Osteocyte (in vitro differentiated cells): ENCODE measurements around the gene CTXN1. TPM values are rescaled to one million over a fixed set of nuclear protein-coding genes. Genes with fewer than 3 reads are reported as not detected.

Source experiments
- DNase-seq: peaks from one replicate; pipeline ENCODE4 v3.0.0; 2021; ENCODE audit warnings: mixed read lengths; ENCODE audit not compliant: unreplicated experiment; ENCODE audit errors: extremely low spot score
- H3K27ac Mint-ChIP-seq: one replicate; pipeline ENCODE4 v1.8.0; 2021; ENCODE audit warnings: mild to moderate bottlenecking, mixed read lengths; ENCODE audit not compliant: unreplicated experiment
- H3K27me3 Mint-ChIP-seq: one replicate; pipeline ENCODE4 v1.8.0; 2021; ENCODE audit warnings: mixed read lengths; ENCODE audit not compliant: unreplicated experiment
- H3K36me3 Mint-ChIP-seq: one replicate; pipeline ENCODE4 v1.8.0; 2021; ENCODE audit warnings: mixed read lengths; ENCODE audit not compliant: unreplicated experiment
- H3K4me1 Mint-ChIP-seq: one replicate; pipeline ENCODE4 v1.8.0; 2021; ENCODE audit warnings: mixed read lengths; ENCODE audit not compliant: unreplicated experiment
- H3K4me3 Mint-ChIP-seq: one replicate; pipeline ENCODE4 v1.8.0; 2021; ENCODE audit warnings: mild to moderate bottlenecking, moderate library complexity, mixed read lengths; ENCODE audit not compliant: unreplicated experiment
- H3K9me3 Mint-ChIP-seq: one replicate; pipeline ENCODE4 v1.8.0; 2021; ENCODE audit warnings: mixed read lengths; ENCODE audit not compliant: unreplicated experiment
- long read RNA-seq: library from polyadenylated mRNA; unstranded; transcript quantifications from one replicate; pipeline ENCODE4 v2.0.0, GENCODE V29; 2021
- total RNA-seq: library from RNA; stranded (reverse); gene quantifications from 2 replicates; pipeline ENCODE4 v1.2.1, GENCODE V29; 2021
- TF ChIP-seq, protein P1 (sequence below): fragments of 200-600 bp; sonication (generic); IDR thresholded peaks from 2 replicates; pipeline ENCODE4 v1.5.0; 2021; ENCODE audit warnings: antibody characterized with exemption, mild to moderate bottlenecking, moderate library complexity

CTXN1 gene
- total RNA-seq: 28.7 and 28.8 TPM in 2 replicates
- long read RNA-seq: 0 reads

DNA sequence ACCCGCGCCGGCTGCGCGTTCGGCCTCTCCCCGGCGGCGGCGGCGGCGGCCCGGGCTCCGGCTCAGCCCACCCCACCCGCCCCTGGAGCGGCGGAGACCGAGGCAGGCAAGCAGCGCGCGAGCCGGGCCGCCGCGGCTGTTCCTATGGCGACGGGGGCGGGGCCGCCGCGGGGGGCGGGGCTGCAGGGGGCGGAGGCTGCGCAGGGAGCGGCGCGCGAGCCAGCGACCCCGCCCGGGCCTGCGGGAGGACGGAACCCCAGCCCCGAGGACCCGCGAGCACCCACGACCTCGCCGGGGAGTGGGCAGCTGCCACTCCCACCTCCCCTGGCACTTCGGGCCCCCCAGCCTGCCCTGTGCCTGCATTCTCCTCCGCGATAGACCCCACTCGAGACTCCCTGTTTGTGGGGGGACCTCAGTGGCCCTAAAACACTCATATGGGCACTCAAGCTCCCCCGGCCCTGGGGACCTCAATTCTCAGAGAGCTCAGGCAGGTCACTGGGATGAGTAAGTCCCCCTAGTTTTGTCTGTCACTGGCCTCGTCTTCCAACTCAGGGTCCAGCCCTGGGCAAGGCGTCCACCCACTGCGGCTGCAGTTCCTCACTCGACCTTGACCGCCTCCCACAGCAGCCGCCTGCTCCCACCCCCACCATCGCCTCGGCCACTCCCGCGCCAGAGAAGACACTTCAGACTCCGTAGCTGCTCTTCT, at the start of gene CTXN1:
Gene CTXN1, minus strand, starts transcription at position 115 of the 706 bp plus-strand sequence. CDS start 597 bp downstream, outside the sequence.
- Mint-ChIP-seq H3K4me1 (peaks cover 49% of the 10 kb centered on the region), H3K36me3 (peaks cover 11% of the 10 kb centered on the region), H3K9me3 (no peaks in the 10 kb centered on the region), H3K27ac (peak within 1 kb of the TSS; percentile 80), H3K27me3 (no peaks in the 10 kb centered on the region), H3K4me3 (peak within 1 kb of the TSS; percentile 79)
- TF ChIP-seq, protein P1, sequence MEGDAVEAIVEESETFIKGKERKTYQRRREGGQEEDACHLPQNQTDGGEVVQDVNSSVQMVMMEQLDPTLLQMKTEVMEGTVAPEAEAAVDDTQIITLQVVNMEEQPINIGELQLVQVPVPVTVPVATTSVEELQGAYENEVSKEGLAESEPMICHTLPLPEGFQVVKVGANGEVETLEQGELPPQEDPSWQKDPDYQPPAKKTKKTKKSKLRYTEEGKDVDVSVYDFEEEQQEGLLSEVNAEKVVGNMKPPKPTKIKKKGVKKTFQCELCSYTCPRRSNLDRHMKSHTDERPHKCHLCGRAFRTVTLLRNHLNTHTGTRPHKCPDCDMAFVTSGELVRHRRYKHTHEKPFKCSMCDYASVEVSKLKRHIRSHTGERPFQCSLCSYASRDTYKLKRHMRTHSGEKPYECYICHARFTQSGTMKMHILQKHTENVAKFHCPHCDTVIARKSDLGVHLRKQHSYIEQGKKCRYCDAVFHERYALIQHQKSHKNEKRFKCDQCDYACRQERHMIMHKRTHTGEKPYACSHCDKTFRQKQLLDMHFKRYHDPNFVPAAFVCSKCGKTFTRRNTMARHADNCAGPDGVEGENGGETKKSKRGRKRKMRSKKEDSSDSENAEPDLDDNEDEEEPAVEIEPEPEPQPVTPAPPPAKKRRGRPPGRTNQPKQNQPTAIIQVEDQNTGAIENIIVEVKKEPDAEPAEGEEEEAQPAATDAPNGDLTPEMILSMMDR: no peak
- peak; percentile 93 for DNase-seq

DNA sequence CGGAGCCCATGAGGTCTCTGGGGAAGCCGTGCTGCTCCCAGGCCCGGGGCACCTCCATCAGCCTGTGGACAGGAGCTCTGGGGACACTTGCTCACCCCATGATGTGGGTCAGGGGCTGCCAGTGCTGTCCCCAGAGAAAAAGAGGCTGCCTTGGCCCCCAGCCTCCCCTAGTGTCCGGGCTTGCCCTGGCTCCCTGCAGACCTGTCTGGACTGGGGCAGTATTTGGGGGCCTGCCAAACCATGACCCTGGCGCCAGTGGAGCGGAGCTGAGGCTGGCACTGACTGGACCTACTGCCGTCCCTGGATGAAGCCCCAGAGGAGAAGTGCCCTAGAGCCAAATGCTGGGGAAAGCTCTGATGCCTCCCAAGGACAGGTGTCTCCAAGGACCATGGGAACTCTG, 49.1 kb upstream of the CTXN1 start:
- Mint-ChIP-seq H3K9me3 (no peaks in the 10 kb centered on the region), H3K27ac (no peak overlapping the region), H3K27me3 (no peaks in the 10 kb centered on the region), H3K36me3 (peaks cover 19% of the 10 kb centered on the region), H3K4me1 (no peaks in the 10 kb centered on the region), H3K4me3 (no peak overlapping the region)
- DNase-seq: no peak
- TF ChIP-seq, protein P1: no peak

DNA sequence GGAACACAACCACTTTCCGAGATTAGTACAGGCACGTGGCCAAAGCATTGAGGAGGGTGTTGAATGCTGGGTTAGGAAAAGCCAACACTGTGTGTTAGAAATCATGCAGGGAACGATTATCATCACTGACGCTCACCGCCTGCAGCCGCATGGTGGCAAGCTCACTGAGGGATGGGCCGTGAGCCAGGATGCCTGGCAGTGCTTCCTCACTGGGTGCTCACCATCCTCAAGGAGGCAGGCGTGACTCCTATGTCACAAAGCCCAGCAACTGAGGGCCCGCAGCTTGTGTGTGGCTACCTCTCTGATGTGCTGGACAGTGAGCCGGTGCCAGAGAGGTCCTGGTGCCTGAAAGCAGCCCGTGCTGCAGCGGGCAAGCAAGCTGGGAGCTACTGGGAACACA, 47.9 kb upstream of the CTXN1 start:
- no peaks in the 10 kb centered on the region for H3K9me3 Mint-ChIP-seq
- no peak overlapping the region for H3K27ac Mint-ChIP-seq
- no peak for DNase-seq
- no peaks in the 10 kb centered on the region for H3K4me1 Mint-ChIP-seq
- TF ChIP-seq, protein P1: no peak
- no peak overlapping the region for H3K4me3 Mint-ChIP-seq
- no peaks in the 10 kb centered on the region for H3K27me3 Mint-ChIP-seq
- peaks cover 19% of the 10 kb centered on the region for H3K36me3 Mint-ChIP-seq

DNA sequence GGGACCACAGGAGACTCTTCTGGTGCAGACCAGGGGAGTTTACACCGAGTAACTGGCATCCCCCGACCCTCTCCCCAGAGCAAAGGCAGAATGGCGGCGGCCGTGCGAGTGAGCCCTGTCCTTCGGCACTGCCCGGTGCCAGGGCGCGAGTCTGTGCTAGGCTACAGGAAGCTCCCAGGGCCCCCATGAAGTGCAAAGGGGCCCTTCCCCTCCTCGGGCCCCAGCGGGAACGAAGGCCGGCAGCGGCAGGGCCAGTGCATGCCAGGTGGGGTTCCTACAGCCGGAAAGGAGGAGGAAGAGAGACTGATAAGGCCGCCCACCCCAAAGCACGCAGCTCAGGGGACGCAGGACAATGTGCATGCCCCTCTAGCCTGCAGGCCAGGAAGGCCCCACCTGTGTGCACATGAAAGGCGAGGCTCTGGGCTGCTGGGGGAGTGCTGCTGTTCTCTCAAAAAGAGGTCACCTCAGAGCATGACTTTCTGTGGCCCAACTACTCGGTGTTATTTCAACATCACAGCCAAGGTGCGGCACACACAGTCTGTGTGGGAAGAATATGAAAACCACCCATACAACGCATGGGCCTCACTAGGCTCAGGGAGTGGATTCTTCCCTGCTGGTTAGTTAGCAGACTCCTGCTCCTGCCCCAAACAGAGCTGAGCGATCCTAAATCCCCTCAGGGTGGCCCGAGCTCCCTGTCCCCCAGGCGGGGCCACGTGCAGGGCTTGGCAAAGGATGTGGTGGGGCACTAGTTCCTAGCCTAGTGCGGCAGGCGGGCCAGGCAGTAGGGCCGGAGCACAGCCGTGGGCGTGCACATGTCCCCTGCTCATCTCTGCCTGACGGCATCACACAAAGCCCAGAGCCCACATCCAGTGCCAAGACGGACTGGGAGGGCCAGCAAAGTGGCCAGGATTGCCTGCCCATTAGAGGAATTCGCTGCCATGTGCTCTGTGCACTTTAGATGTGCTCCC, 45.9 kb upstream of the CTXN1 start:
- TF ChIP-seq, protein P1: no peak
- no peaks in the 10 kb centered on the region for H3K27me3 Mint-ChIP-seq
- H3K4me1 Mint-ChIP-seq: no peaks in the 10 kb centered on the region
- no peaks in the 10 kb centered on the region for H3K9me3 Mint-ChIP-seq
- no peak for DNase-seq
- H3K27ac Mint-ChIP-seq: no peak overlapping the region
- H3K4me3 Mint-ChIP-seq: no peak overlapping the region
- H3K36me3 Mint-ChIP-seq: peaks cover 27% of the 10 kb centered on the region
